Activated B cell treated with CpG ODN at 0.5 μM for 24 hours (primary cell): ENCODE measurements around the gene OGFOD3. TPM values are rescaled to one million over a fixed set of nuclear protein-coding genes. Genes with fewer than 3 reads are reported as not detected.
"Not testable (repeated sequence)": the region's sequence is repeated elsewhere in the genome, so short reads cannot be mapped to it uniquely, and the experiment has no call there.

Source experiments
- ATAC-seq: fragments of 200-7000 bp; cut with Tn5 transposase; one replicate; pipeline ENCODE4 v1.10.0; 2021; ENCODE audit warnings: low read depth, mild to moderate bottlenecking, moderate library complexity
- CTCF ChIA-PET: fragments of 350-600 bp; sonication (Branson Sonifier 250); formaldehyde crosslinking; loops from one replicate; lab custom pipeline; 2021; ENCODE audit warnings: antibody characterized with exemption; lab: Charles Lee
- POLR2A ChIA-PET: fragments of 350-600 bp; sonication (Branson Sonifier 250); formaldehyde crosslinking; loops from one replicate; lab custom pipeline; 2021; ENCODE audit warnings: antibody characterized with exemption; lab: Charles Lee
- DNase-seq: peaks from one replicate; pipeline ENCODE4 v3.0.0; 2022
- H3K27ac Mint-ChIP-seq: one replicate; pipeline ENCODE4 v1.8.0; 2020; ENCODE audit warnings: mixed read lengths
- H3K27me3 Mint-ChIP-seq: one replicate; pipeline ENCODE4 v1.8.0; 2021; ENCODE audit warnings: mixed read lengths
- H3K36me3 Mint-ChIP-seq: one replicate; pipeline ENCODE4 v1.8.0; 2021; ENCODE audit warnings: low read depth, mixed read lengths
- H3K4me1 Mint-ChIP-seq: one replicate; pipeline ENCODE4 v1.8.0; 2021; ENCODE audit warnings: mixed read lengths
- H3K4me3 Mint-ChIP-seq: one replicate; pipeline ENCODE4 v1.8.0; 2020; ENCODE audit warnings: mild to moderate bottlenecking, mixed read lengths
- H3K9me3 Mint-ChIP-seq: one replicate; pipeline ENCODE4 v1.8.0; 2020; ENCODE audit warnings: mixed read lengths
- CTCF ChIP-seq: fragments of 200-600 bp; IDR thresholded peaks from one replicate; pipeline ENCODE4 v1.8.0; 2022; ENCODE audit warnings: antibody characterized with exemption, mild to moderate bottlenecking
- intact Hi-C: fragments of 100-400 bp; cut with micrococcal nuclease; formaldehyde crosslinking; loops from one replicate; pipeline ENCODE4 v1.15.1; 2024
- total RNA-seq: library from RNA; stranded (reverse); gene quantifications from 2 replicates; pipeline ENCODE4 v1.2.3, GENCODE V29; 2022

The OGFOD3 gene
- total RNA-seq, 1 donor from 2014 or later = 35.0 TPM

- ChIA-PET POLR2A (no interaction called here), CTCF (no interaction called here)
- intact Hi-C loops = no loop called here
- Mint-ChIP-seq H3K9me3 (no peaks in the 10 kb centered on the region), H3K27me3 (peaks cover 21% of the 10 kb centered on the region), H3K4me1 (no peaks in the 10 kb centered on the region), H3K27ac (no peak overlapping the region), H3K4me3 (no peak overlapping the region), H3K36me3 (no peaks in the 10 kb centered on the region)
- TF ChIP-seq CTCF = no peak
- ATAC-seq (no peak), DNase-seq (no peak)
Observed at GRCh38 chr17:82380860-82381702, 37.3 kb downstream of the OGFOD3 start.

- no peak for DNase-seq
- no peak overlapping the region for H3K4me3 Mint-ChIP-seq
- H3K27me3 Mint-ChIP-seq = peaks cover 24% of the 10 kb centered on the region
- no peak for ATAC-seq
- no peaks in the 10 kb centered on the region for H3K36me3 Mint-ChIP-seq
- H3K4me1 Mint-ChIP-seq = no peaks in the 10 kb centered on the region
- H3K9me3 Mint-ChIP-seq = no peaks in the 10 kb centered on the region
- ChIA-PET POLR2A (interaction anchor here (0.6 kb wide), 1 partner anchor 12 kb away, joined by 3 read pairs; no protein-coding TSS in a partner anchor), CTCF (no interaction called here)
- intact Hi-C loops = no loop called here
- H3K27ac Mint-ChIP-seq = no peak overlapping the region
- TF ChIP-seq CTCF = no peak
Observed at GRCh38 chr17:82378741-82379021, 39.7 kb downstream of the OGFOD3 start.

GRCh38 chr17:82377924-82378740, 40.3 kb downstream of the OGFOD3 start:
- DNase-seq (no peak), ATAC-seq (no peak)
- peaks cover 4% of the 10 kb centered on the region for H3K4me1 Mint-ChIP-seq
- no peak overlapping the region for H3K27ac Mint-ChIP-seq
- peaks cover 29% of the 10 kb centered on the region for H3K27me3 Mint-ChIP-seq
- intact Hi-C loops = no loop called here
- H3K4me3 Mint-ChIP-seq = no peak overlapping the region
- no peaks in the 10 kb centered on the region for H3K9me3 Mint-ChIP-seq
- ChIA-PET CTCF (no interaction called here), POLR2A (no interaction called here)
- no peak for TF ChIP-seq CTCF
- H3K36me3 Mint-ChIP-seq = no peaks in the 10 kb centered on the region

- H3K27ac Mint-ChIP-seq, DNase-seq, intact Hi-C loops, H3K9me3 Mint-ChIP-seq, POLR2A ChIA-PET, CTCF ChIA-PET, H3K36me3 Mint-ChIP-seq, H3K4me3 Mint-ChIP-seq, ATAC-seq: not testable (repeated sequence)
- Mint-ChIP-seq H3K27me3 (peaks cover 35% of the 10 kb centered on the region), H3K4me1 (peaks cover 13% of the 10 kb centered on the region)
Observed at GRCh38 chr17:82377294-82377693, 41.1 kb downstream of the OGFOD3 start.

GRCh38 chr17:82376042-82376730, 42.2 kb downstream of the OGFOD3 start:
- CTCF ChIA-PET = no interaction called here
- Mint-ChIP-seq H3K9me3 (no peaks in the 10 kb centered on the region), H3K27ac (no peak overlapping the region), H3K36me3 (no peaks in the 10 kb centered on the region), H3K4me1 (peaks cover 14% of the 10 kb centered on the region), H3K27me3 (peaks cover 30% of the 10 kb centered on the region), H3K4me3 (no peak overlapping the region)
- no peak for TF ChIP-seq CTCF
- ATAC-seq (no peak), DNase-seq (no peak)
- intact Hi-C loops = no loop called here
- POLR2A ChIA-PET = no interaction called here
